Measurements from ENCODE around the gene TFDP1.

TFDP1 gene

GRCh38 chr13:113635709-113636108 lies 51.2 kb downstream of the TFDP1 start:
- no peak for DNase-seq

GRCh38 chr13:113636266-113636963 lies 51.9 kb downstream of the TFDP1 start:
- no peak for DNase-seq

GRCh38 chr13:113637262-113638160 lies 53.0 kb downstream of the TFDP1 start:
- DNase-seq = no peak

DNA sequence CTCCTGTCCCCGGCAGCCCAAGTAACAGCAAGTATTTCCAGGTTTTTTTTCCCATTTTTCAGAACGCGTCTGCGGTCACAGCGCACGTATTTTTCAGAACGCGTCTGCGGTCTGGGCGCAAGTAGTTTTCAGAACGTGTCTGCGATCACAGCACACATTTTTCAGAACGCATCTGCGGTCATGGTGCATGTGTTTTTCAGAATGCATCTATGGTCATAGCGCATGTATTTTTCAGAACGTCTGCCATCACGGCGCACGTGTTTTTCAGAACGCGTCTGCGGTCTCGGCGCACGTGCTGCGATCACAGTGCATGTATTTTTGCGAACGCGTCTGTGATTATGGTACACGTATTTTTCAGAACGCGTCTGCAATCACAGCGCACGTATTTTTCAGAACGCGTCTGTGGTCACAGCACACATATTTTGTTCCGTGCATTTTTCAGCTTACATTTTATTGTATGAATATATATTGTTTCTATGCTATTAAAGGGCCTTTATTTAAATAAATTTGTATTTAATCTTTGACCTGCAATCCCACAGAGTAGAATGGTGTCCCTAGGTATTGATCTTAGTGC lies 53.7 kb downstream of the TFDP1 start:
- no peak for DNase-seq

- DNase-seq = no peak
Observed at GRCh38 chr13:113638806-113639205, 54.3 kb downstream of the TFDP1 start.

DNA sequence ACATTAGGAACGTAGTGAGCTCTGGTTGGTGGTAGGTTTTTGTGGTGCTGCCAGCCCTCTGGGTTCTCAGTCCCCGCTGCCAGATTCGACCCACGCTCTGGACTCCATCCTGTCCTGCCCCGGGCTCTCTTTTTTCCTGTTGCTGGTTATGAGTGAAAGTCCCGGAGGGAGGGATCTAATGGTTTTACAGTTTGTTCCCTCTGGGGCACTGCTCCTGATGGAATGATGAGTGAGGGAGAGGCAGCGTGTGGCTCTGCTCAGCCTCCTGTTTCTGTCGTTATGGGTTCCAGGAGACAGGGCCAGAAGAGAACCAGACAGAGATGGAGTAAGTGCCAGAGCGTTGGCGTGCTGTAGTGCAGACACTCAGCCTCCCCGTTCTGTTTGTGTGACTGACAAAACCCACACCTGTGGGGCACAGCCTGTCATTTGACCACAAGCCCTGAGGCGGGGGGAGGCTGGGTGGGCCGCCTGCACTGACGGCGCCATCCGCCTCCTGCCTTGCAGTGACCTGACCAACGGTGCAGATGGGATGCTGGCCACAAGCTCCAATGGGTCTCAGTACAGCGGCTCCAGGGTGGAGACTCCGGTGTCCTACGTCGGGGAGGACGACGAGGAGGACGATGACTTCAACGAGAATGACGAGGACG lies 55.2 kb downstream of the TFDP1 start:
- no peak for DNase-seq

GRCh38 chr13:113641426-113641825 lies 56.9 kb downstream of the TFDP1 start:
- no peak for DNase-seq

GRCh38 chr13:113642563-113642962 lies 58.0 kb downstream of the TFDP1 start:
- no peak for DNase-seq

- no peak for DNase-seq
Observed at GRCh38 chr13:113643593-113643992, 59.0 kb downstream of the TFDP1 start.

DNA sequence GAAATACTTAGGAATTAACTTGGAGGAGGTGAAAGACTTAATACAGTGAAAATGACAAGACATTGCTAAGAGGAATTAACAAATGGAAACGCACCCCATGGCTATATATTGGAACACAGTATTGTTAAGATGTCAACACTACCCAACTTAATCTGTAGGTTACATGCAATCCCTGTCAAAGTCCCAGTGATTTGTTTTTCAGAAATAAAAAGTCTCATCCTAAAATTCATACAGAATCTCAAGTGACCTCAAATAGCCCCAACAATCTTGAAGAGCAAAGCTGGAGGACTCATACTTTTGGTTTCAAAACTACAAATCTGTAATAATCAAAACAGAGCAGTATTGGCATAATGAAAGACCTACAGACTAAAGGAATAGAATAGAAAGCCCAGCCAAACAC lies 60.2 kb downstream of the TFDP1 start:
- no peak for DNase-seq

DNA sequence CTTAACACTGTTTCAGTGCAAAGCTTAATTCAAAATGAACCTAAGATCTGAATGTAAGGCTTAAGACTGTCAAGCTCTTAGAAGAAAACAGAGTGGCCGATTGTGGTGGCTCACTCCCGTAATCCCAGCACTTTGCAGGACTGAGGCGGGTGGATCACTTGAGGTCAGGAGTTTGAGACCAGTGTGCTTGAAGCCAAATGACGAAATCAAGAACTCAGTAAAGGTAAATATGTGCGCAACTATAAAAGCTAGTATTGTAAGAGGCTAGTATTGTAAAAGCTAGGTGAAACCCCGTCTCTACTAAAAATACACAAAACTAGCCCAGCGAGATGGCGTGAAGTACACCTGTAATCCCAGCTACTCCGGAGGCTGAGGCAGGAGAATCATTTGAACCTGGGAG lies 60.8 kb downstream of the TFDP1 start:
- no peak for DNase-seq

DNA sequence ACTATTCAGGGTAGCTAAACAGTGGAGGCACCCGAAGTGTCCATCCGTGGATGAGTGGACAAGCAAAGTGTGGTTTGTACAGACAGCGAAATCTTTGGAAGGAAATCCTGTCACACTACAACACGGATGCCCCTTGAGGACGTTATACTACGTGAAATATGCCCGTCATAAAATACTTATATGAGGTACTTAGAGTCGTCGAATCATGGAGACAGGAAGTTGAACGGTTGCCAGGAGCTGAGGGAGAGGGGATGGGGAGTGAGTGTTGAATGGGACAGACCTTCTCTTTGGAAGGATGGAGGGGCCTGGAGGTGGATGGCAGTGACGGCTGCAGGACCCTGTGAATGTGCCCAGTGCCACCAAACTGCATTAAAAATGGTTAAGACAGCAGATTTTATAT lies 61.8 kb downstream of the TFDP1 start:
- DNase-seq = no peak

- DNase-seq = no peak
Observed at GRCh38 chr13:113646921-113647340, 62.4 kb downstream of the TFDP1 start.

- peak; percentile 50 for DNase-seq
Observed at GRCh38 chr13:113647351-113648215, 63.0 kb downstream of the TFDP1 start.

- DNase-seq = no peak
Observed at GRCh38 chr13:113648216-113648610, 63.7 kb downstream of the TFDP1 start.

DNA sequence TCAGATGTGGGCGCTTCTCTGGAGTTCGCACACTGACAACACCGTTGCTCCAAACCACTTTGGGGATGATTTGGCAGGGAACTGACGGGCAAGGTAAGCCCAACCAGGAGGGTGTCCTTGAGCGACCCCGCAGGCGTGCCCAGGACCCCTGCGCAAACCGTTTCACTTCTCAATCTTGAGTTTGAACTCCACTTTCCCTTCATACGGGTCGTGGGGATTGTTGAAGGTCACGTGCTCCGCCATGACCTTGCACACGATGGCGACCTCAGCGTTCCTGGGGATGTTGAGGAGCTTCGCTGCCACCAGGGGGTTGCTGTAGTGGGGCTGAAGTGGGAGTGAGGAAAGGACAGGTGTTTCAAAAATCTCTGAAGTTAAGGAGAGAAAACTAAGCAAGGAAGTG lies 64.7 kb downstream of the TFDP1 start:
- DNase-seq = no peak

GRCh38 chr13:113650275-113650674 lies 65.7 kb downstream of the TFDP1 start:
- no peak for DNase-seq

DNA sequence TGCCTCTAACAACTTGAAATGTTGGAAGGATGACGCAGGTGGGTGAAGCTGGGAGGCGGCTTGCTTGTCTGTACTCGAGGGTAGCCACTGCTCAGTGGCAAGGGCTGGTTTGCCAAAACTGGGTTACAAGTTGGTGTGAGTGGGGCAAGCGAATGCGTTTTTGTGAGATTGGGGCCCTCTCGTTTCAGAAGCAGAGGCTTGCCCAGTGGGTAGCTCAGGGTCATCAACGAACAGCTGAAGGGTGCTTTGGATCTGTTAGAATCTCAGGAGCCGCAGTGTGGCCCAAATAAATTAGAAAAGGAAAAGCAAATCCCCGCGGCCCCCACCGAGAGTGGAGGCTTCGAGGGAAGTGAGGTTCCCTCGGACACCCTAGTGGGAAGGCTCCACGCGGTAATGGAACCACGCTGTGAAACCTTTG lies 66.2 kb downstream of the TFDP1 start:
- no peak for DNase-seq

DNA sequence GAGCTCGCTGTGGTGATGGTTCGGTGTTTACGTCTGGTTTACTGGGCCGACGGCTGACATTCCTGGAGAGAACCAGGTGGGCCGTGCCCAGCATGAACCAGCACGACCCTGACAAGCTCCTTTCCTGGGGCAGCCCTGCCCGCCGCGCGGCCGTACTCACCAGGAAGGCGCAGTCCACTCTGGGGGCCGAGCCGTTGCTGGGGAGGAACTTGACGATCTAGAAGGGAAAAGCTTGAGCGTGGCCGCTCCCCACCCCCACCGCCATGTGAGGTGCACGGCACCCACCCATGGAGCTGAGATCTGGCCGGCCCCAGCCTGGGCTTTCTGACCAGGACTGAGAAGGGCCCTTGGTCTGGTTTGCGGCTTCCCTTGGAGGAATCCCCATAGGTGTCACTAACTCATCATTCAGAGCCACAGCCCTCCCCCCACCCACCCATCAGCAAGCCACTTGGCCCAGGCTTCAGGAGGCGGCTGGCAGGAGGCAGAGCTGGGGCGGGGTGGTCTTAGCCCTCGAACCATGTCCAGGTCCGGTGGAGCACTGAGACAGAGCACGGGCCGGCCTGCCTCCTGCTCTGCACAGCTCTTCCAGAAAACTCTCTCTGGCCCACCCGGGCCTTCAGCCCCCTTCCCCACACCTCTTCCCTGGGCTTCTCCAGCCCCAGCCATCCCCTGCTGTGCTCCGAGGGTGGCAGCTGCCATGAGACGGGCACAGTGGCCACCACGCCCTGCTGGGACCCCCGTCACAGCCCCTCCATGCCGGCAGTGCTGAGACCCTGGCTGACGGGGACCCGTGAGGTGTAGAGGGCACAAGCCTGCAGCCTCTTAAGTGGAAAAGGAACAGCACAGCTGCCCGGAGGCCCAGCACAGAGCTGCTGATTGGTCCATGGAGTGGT lies 67.2 kb downstream of the TFDP1 start:
- DNase-seq = no peak

DNA sequence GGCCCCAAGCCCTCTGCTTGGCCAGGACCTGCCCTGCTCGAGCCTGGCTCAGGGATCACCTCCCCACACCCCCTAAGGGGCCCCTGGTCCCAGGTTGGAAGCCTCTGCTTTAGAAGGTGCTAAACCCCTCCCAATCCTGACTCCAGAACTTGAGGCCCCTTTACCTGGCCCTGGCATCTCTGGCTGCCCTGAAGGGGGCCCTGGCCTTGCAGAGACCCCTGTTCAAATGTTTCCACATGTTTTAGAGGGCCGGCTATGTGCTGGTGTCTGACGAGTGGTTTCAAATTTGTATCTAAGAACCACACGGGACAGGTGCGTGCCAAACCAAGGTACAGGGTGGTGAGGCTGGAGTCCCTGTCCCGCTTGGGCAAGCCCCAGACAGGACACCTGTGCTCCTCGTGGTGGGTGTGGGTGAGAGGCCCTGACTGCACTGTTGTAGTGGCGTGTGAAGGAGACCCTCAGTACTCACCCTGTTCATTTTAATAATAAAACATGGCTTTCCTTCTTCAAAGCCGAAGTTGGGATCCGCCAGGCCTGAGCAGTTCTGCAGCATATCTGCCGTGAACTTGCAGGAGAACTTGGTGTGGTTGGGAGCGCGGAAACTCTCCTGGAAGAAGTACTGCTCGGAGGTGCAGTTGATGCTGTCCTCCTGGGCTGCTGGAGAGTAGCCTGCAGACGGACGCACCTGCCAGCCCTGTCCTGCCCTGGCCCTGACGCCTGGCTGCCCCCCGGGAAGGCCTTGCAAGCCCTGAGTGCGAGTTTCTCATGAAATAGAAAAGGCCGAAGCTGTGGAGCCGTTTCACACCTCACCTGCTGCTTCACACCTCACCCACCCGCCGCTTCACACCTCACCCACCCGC lies 68.1 kb downstream of the TFDP1 start:
- DNase-seq = no peak

Data from NCI-H748 treated with DMSO at 0.1 percent for 48 hours (cell line).